Lung microvascular endothelial cell (primary cell): ENCODE data around the gene ATP1B2. TPM values are rescaled to one million over a fixed set of nuclear protein-coding genes. Genes with fewer than 3 reads are reported as not detected.
"Not testable (repeated sequence)": the region's sequence is repeated elsewhere in the genome, so short reads cannot be mapped to it uniquely, and the experiment has no call there.

ENCODE experiments used
- DNase-seq, 2 donors: peaks; one replicate each; pipeline versions ENCODE4 v3.0.0 to v3.0.0-alpha.2; 2010; ENCODE audit warnings: low read depth in 2 of 2
- total RNA-seq: library from RNA; depleted of rRNA; stranded (reverse); fragments of >200 nt; gene quantifications from 2 replicates; pipeline ENCODE4 v1.2.1, GENCODE V29; 2014

Gene ATP1B2, protein sequence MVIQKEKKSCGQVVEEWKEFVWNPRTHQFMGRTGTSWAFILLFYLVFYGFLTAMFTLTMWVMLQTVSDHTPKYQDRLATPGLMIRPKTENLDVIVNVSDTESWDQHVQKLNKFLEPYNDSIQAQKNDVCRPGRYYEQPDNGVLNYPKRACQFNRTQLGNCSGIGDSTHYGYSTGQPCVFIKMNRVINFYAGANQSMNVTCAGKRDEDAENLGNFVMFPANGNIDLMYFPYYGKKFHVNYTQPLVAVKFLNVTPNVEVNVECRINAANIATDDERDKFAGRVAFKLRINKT
- total RNA-seq, result not detected in 2 replicates

DNA sequence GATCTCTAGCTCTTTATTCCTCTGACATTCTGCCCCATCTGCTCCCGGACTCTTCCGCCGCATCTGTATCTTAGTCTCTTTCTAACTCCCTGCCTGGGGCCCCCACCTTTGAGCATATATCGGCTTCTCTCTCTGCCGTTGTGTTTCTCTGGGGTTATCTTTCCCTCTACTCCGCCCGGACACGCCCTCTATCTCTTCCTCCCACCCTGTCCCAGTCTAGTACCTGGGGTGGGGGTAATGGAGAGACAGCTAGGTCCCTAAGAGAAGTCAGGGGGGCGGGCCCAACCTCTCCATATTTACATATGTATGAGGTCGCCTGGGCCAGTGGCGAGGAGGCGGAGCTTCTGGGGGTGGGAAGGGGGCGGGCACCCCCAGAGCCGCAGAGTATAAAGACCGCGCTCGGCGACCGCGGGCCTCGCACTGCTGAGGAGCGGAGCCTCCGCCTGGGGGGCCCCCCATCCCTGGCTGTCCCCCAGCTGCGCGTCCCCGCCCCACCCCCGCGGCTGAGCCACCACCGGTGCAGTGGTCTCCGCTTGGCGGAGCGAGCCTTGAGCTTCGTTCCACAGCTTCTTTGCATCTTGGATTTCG is at the start of gene ATP1B2:
TSS of gene ATP1B2 (plus strand) at position 418 of the 588 bp plus-strand sequence. CDS start 593 bp downstream, outside the sequence.
- DNase-seq, result peak; percentile 20 to 60

DNA sequence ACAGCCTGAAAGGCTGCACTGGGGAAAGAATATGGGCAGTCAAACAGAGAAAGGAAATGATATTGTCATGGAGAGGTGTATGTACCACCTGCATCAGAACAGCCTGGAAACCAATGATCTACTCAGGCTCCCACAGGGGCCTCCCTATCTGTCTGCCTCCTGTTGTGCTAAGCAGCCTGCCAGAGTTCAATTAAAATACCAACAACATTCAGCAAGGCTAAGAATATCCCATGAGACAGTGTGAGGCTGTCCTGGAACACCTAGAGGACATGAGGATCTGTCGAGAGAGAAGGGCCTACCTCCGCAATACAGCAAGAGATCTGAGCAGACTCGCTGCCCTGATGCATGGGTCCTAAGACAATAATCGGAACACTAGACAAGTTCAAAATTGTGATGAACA is 44.4 kb upstream of the ATP1B2 start:
- DNase-seq, result no peak

DNA sequence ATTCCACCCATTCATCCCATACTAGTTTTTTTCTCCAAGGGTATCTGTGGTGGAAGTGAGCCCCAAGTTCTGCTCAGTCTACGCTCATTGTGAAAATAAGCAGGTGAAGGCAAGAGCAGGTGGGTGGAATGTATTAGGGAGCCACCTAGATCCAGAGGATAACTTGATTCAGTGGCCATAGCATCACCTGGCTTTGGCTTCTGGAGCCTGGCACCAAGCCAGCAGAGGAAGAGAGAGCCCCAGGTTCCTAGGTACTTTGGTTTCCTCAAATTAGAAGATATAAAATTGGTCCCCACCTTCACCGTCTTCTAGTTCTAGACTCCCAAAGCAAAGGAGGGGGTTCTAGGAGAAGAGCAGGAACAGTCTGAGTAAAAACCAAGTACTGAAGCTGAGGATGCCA is 40.1 kb upstream of the ATP1B2 start:
- DNase-seq, result no peak

DNA sequence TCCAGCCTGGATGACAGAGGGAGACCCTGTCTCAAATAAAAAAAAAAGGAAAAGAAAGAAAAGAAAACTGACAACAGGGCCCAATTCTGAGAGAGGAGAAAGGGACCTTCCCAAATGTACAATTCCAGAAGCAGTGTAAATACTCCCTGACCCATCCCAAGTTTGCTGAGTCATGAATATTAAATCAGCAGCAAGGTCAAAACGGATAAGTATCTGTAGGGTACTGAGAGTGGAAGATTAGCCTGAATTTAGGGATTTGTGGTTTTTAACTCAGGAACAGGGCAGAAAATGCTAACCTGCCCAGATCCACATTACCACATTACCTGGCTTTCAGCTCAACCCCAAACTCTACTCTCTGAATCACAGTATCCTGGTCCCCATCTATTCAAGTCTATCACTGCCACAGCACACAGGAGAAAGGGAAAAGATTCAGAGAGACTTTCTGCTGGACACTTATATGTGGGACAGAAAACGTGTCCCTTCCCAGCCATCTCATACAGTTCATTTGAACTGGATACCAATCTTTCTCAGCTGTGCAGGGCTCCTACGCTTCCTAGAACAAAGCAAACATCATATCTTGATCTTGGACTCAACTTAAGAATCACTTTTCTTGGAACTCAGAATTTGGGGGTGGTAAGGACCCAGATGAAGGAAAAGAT is 39.0 kb upstream of the ATP1B2 start:
- no peak for DNase-seq

DNA sequence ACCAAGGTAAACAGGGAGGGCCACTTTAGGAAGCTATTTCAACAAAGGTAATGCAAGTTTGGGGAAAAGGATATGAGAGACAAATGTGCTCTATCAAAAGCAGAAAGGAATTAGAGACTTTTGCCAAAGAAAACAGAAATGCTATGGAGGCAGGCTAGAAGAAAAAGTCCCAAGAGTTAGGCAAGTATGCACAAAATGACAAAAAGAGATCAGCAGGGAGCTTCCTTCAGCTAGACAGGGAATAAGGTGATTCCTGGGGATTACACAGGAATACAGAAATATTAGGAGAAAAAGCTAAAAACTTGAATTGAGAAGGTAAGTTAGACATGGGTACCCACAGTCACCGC is 38.5 kb upstream of the ATP1B2 start:
- no peak for DNase-seq

DNA sequence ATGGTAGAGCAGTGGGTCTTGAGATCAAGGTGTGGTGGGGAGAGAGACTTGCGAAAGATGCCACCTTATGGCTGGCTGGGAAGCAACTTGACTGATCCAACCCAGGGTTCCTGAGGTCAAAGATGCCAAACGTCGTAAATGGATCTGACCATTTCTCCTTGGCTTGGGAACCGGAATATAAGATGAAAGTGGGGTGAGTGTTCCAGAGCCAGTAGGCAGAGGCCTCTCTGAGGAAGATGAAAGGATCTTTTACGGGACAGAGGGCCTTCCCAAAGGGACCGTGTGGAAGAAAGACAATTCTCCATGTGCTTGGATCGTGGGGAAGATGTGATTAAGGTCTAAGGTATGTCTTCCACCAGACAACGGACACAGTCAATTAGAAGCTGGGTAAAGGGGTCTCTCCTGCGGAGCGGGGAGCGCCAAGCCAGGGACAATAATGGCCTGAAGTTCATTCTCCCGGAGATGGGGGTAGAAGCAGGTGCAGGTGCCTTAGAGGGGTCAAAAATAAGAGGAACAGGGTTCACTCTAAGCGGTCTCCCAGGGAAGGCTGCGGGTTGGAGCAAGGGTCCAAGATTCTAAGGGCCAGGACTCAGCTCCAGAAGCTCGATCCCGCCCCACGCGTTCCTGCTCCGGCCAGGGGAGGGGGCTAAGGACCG is 36.8 kb upstream of the ATP1B2 start:
- DNase-seq, result peak in 1 of 2 donors; percentile 25

DNA sequence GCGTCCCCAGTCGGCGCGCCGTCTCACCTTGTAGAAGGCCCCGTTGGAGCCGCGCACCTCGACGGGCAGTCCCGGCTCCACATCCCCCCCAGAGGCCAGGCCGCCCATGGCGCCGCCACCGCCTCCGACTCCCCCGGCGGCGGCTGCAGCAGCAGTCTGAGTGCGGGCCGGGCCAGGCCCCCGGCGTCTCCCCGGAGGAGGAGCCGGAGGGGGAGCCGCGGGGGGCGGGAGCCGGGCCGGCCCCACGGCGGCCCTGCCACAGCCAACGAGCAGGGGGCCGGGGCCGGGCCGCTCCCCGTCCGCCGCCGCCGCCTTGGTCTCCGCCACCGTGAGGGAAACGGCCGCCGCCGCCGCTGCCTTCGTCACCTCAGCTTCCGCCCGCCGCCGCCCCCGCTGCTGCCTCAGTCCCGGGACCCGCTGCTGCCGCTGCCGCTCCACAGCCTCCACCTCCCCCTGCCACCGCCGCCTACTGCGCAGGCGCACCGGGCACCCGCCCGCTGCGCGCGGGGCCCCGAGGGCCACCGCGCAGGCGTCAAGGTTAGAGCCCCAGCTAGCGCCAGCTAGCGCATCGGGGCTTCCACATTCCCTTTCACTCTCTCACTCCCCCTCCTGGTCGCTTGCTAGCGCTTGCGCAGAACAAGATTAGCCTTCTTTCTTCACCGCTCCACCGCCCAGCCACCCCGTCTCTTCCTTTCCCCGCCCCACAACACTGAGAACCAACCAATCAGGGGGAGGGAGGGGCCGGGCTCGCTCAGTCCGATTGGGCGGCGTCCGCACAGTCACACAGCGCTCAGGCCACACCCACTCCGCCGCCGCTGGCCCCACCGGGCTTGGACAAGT is 36.1 kb upstream of the ATP1B2 start, which contains the start of gene FXR2:
TSS of gene FXR2 (minus strand) at position 473 of the 840 bp plus-strand sequence. CDS start at position 108, 365 bp downstream.
- DNase-seq, result peak; percentile 100

DNA sequence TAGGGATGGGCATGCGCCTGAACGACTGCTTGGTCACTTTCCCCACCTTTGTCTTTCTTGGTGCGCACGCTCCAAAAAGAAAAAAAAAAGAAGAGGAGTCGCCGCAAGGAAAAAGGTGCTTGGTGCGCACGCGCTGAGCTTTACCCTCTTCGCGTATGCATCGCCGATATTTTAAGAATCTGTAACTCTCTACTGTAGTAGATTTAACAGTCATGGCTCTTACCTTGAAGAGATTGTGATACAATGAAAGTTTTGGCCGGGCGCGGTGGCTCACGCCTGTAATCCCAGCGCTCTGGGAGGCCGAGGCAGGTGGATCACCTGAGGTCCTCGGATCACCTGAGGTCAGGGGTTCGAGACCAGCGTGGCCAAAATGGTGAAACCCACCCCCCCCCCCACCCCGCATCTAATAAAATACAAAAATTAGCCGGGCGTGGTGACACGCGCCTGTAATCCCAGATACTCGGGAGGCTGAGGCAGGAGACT is 35.4 kb upstream of the ATP1B2 start:
- no peak for DNase-seq

DNA sequence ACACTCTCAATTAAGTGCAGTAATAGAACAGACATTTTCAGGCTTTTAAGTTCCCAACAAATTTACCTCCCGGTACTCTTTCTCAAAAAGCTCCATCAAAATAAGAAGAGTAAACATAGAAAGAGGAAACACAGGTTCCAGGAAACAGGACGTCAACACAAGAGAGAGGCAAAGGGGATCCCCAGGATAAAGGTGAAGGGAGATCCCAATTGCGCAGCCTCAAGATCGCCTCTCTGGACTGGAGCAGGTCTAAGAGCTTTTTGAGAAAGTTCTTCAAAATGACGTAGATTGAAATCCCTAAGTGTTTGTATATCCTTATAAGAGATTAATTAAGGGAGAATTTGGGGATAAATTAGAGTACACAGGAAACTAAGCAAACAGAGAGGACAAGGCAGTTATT is 32.1 kb upstream of the ATP1B2 start:
- DNase-seq, result no peak

DNA sequence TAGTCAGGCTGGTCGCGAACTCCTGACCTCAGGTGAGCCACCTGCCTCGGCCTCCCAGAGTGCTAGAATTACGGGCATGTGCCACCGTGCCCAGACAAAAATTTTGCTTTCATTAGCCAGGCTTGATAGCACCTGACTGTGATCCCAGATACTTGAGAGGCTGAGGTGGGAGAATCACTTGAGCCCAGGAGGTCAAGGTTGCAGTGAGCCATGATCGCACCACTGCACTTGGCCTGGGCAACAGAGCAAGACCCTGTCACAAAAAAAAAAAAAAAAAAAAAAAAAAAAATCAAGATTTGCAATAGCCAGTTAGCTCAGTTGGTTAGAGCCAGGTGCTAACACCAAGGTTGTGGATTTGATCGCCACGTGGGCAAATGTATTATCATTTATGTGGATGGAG is 29.9 kb upstream of the ATP1B2 start:
- no peak for DNase-seq

DNA sequence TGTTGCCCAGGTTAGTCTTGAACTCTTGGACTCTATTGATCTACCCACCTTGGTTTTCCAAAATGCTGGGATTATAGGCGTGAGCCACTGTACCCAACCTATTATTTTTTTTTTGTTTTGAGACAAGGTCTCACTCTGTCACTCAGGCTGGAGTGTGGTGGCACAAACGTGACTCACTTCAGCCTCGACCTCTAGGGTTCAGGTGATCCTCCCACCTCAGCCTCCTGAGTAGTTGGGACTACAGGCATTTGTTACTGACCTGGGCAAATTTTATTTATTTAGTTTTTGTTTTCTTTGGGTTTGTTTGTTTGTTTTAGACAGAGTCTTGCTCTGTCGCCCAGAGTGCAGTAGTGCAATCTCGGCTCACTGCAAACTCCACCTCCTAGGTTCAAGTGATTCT is 27.1 kb upstream of the ATP1B2 start:
- DNase-seq, result no peak

DNA sequence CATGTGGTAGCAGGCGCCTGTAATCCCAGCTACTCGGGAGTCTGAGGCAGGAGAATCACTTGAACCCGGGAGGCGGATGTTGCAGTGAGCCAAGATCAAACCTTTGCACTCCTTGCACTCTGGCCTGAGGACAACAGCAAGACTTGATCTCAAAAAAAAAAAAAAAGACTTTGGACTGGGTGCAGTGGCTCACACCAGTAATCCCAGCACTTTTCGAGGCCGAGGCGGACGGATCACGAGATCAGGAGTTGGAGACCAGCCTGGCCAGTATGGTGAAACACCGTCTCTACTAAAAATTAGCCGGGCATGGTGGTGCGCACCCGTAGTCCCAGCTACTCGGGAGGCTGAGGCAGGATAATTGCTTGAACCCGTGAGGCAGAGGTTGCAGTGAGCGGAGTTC is 25.0 kb upstream of the ATP1B2 start:
- DNase-seq, result not testable (repeated sequence)

DNA sequence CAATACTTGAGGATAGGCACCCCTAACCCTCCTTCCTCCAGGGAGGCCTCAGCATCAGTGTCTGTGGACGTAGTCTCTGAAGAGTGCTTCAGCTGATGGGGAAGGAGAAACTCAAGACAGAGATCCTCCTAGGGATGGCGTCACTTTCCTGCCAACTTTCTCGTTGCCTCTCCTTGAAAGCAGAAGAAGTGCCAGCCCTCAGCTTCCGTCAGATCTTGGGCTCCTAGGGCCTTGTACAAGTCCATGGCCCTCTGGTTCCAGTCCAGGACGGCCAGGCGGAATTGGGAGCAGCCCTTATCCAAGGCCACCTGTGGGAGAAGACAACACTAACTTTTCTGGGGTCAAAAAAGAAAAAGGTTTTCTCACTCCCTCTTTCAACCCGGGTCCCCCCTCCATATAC is 24.4 kb upstream of the ATP1B2 start:
- no peak for DNase-seq

DNA sequence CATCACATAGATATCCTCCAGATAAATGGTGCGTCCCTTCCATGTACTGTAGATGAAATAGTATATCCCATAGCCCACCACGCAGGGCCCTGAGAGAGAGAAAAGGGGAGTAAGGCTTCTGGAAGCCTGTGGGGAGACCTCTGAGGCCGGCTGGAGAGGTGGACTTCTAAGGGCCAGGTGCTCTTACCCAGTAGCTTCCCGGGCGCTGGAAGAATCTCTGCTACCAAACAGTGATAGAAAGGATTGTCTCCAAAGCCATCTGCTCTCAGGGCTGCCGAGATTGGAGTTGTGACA is 23.8 kb upstream of the ATP1B2 start:
- DNase-seq, result no peak

DNA sequence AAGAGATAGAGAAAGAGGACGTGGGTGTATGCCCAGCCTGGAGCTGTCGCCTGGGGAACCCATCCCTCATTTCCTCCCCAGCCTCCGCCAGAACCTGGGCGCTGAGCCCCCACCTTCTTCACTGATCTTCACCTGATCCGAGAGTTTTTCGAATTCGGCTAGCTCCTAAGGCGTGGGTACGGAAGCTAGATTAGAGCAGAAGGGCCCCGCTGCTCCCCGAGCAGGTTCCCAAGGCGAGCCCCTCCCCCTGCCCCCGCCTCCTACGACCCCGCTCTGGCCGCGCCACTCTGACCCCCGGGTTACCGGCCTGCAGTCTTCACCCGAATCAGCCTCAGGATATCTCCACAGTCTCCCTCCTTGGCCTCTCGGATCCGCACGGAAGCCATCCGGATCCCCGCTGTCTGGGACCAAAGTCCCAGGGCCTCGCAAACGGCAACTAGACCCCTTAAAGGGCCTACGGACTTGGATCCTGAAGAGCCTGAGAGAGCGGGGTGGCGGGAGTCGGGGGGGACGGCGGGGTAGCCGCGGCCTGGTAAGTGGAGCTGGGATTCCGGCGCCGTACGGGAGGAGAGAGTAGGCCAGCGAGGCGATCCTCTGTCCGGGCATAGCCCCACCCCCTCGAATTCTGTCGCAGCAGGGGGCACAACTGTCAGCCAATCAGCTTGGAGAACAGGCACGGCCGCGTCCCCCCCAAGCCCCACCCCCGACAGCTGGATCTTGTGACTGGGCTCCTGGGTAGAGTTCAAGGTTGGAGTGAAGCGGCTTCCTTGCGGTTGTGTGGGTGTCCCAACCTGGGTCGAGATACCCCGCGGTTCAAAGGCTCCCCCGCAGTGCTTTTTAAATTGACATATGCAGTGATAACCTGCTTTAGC is 23.2 kb upstream of the ATP1B2 start, which contains the start of gene SAT2:
TSS of gene SAT2 (minus strand) at position 572 of the 872 bp plus-strand sequence. CDS start at position 386, 186 bp downstream.
- peak; percentile 92 to 96 for DNase-seq

DNA sequence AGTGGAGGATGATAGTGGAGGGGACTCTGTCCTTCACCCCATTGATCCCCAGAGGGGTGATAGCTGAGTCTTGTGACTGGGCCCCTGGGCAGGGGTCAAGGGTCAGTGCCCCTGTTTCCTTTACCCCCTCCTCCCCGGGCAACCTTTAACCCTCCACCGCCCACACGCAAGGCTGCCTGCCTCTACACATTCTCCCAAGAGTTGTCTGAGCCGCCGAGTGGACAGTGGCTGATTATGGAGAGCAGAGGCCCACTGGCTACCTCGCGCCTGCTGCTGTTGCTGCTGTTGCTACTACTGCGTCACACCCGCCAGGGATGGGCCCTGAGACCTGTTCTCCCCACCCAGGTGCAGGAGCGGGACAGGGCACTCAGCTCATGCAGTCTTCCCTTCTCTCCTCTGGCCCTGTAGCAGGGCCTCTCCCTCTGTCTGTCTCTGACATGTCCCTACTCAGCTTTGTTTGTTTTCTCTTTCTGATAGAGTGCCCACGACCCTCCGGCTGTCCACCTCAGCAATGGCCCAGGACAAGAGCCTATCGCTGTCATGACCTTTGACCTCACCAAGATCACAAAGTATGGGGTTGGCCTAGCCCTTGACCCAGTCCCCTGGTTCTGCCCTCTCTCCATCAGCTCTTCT is 20.7 kb upstream of the ATP1B2 start, which contains the start of gene SHBG:
TSS of gene SHBG (plus strand) at position 197 of the 633 bp plus-strand sequence. CDS start at position 235, 38 bp downstream.
- no peak for DNase-seq

DNA sequence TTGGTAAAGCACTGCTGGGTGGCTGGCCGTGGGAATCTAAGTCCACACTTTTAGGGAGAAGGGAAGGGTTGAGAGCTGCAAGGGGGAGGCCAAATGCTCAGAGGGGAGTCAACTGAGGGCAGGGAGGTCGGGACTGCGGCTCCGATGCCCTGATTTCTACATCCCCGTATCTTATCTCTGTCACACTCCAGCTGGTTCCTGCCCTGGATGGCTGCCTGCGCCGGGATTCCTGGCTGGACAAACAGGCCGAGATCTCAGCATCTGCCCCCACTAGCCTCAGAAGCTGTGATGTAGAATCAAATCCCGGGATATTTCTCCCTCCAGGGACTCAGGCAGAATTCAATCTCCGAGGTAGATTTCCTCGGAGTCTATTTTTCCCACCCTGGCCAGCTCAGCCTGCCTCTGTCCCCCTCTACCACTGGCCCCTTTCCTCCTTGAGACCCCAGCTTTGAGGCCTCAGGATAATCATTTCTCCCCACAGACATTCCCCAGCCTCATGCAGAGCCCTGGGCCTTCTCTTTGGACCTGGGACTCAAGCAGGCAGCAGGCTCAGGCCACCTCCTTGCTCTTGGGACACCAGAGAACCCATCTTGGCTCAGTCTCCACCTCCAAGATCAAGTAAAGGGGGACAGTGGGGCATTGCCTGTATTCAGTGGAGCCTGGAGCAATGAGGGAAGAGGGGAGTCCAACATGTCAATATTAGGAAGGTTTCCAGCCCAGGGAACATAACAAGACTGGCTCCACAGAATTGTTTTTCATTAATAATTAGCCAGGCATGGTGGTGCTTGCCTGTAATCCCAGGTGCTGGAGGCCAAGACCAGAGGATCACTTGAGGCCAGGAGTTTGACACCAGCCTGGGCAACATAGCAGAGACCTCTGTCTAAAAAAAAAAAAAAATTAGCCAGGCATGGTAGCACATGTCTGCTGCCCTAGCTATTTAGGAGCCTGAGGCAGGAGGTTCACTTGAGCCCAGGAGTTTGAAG is 19.0 kb upstream of the ATP1B2 start:
- peak in 1 of 2 donors; percentile 46 for DNase-seq

DNA sequence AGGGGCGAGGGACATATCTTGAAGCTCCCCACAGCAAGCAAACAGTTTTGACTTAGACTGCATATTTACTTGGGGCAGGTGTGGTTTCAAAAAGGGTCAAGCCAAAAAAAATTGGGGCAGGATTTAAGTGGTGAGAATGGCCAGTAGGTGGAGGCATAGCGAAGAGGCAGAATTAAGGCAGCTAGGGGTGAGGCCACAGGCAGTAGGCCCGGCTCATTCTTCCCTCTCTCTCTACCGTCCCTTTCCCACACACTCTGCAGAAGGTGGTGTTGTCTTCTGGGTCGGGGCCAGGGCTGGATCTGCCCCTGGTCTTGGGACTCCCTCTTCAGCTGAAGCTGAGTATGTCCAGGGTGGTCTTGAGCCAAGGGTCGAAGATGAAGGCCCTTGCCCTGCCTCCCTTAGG is 18.2 kb upstream of the ATP1B2 start:
- peak; percentile 50 to 61 for DNase-seq
